Nephron progenitor cell (in vitro differentiated cells): Measurements from ENCODE around the gene HDAC4.

ENCODE experiments used
- DNase-seq: peaks from one replicate; pipeline ENCODE4 v3.0.0; 2021
- H3K27ac Mint-ChIP-seq: 2 replicates; pipeline ENCODE4 v1.8.0; 2021; ENCODE audit warnings: mild to moderate bottlenecking, moderate library complexity, mixed read lengths
- H3K27me3 Mint-ChIP-seq: 2 replicates; pipeline ENCODE4 v1.8.0; 2021; ENCODE audit warnings: mild to moderate bottlenecking, low read depth, mixed read lengths; ENCODE audit not compliant: poor library complexity
- H3K36me3 Mint-ChIP-seq: 2 replicates; pipeline ENCODE4 v1.8.0; 2021; ENCODE audit warnings: low read depth, mixed read lengths
- H3K4me1 Mint-ChIP-seq: 2 replicates; pipeline ENCODE4 v1.8.0; 2021; ENCODE audit warnings: mixed read lengths
- H3K4me3 Mint-ChIP-seq: 2 replicates; pipeline ENCODE4 v1.8.0; 2021; ENCODE audit warnings: mild to moderate bottlenecking, moderate library complexity, mixed read lengths
- H3K9me3 Mint-ChIP-seq: 2 replicates; pipeline ENCODE4 v1.8.0; 2021; ENCODE audit warnings: mild to moderate bottlenecking, moderate library complexity, mixed read lengths
- TF ChIP-seq, protein P1 (sequence below): fragments of 200-600 bp; sonication (generic); IDR thresholded peaks from 2 replicates; pipeline ENCODE4 v1.5.0; 2021; ENCODE audit warnings: antibody characterized with exemption

The HDAC4 gene

DNA sequence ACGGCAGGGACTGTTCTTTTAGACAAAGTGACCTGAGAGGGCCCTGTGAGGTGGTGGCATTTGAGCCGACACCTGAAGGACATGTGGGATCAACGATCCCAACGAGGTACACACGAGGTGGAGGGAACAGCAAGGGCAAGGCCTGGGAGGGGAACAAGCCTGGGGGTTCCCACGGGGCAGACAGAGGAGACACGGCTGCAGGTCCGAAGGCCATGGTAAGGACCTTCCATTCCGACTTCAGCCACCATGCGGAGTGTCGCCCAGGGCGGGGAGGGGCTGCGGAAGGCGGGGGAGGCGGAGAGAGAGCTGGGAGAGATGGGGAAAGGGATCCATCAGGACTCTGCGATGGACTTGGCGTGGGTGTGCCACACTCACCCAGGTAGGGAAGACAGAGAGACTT is 151.8 kb downstream of the HDAC4 start:
- no peak for DNase-seq
- peaks cover 15% of the 10 kb centered on the region for H3K36me3 Mint-ChIP-seq
- TF ChIP-seq, protein P1, sequence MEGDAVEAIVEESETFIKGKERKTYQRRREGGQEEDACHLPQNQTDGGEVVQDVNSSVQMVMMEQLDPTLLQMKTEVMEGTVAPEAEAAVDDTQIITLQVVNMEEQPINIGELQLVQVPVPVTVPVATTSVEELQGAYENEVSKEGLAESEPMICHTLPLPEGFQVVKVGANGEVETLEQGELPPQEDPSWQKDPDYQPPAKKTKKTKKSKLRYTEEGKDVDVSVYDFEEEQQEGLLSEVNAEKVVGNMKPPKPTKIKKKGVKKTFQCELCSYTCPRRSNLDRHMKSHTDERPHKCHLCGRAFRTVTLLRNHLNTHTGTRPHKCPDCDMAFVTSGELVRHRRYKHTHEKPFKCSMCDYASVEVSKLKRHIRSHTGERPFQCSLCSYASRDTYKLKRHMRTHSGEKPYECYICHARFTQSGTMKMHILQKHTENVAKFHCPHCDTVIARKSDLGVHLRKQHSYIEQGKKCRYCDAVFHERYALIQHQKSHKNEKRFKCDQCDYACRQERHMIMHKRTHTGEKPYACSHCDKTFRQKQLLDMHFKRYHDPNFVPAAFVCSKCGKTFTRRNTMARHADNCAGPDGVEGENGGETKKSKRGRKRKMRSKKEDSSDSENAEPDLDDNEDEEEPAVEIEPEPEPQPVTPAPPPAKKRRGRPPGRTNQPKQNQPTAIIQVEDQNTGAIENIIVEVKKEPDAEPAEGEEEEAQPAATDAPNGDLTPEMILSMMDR: no peak
- peaks cover 77% of the 10 kb centered on the region for H3K4me1 Mint-ChIP-seq
- no peak overlapping the region for H3K4me3 Mint-ChIP-seq
- H3K27me3 Mint-ChIP-seq: no peaks in the 10 kb centered on the region
- no peaks in the 10 kb centered on the region for H3K9me3 Mint-ChIP-seq
- H3K27ac Mint-ChIP-seq: no peak overlapping the region

DNA sequence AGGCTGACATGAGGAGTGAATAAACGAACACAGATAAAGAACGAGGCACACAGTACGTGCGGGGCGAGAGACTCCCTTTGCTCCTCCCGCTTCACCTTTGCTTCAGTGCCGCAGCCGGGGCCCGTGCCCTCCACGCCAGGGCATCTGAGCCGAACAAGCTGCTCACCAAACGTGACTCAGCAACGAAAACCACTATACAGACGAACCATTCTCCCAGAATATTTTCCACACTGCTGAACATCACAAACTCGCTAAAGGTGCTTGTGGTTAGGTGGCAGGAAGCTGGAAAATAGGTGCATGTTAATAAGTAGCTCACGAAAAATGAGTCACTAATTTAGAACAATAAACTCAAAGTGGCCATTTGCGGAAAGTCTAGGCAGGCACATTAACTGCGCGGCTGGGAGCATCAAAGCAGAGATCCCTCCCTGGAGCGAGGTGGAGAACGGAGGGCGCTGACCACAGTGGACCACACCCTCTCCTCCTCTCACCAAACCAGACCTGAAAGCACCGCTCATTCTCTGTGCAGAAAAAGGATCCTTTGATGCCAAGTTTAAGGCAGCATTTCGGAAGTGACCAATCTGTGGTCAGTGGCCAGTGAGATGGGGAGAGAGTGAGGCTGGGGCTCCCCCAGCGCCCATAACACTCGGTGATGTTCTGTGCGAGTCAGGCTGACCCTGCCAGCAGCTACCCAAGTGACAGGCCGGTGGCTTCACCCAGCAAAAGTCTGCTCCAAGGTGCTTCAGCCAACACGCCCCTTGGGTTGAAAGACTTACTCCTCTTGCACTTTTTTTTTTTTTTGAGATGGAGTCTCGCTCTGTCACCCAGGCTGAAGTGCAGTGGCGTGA is 153.2 kb downstream of the HDAC4 start:
- DNase-seq: no peak
- Mint-ChIP-seq H3K9me3 (peaks cover 13% of the 10 kb centered on the region), H3K4me1 (peaks cover 71% of the 10 kb centered on the region), H3K4me3 (no peak overlapping the region), H3K27ac (peak overlapping the region; percentile 42), H3K36me3 (peaks cover 21% of the 10 kb centered on the region), H3K27me3 (no peaks in the 10 kb centered on the region)
- TF ChIP-seq, protein P1: no peak

DNA sequence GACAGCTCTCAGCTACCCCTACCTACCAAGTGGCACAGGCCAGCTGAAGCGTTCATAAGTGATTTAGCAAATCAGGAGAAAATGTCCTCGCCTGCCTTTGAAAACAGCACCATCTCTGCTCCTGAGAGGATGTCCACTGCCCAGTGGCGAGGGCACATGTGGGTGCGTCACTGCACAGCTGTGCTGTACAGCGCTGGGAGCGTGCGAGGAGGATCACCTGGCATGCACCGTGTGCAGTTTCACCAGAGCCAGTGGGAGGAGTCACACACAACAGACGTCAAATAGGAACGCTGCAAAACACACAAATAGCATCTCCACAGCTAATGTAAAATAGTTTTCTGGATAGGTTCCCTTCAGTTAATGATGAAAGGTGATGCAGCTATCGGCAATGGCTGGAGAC is 154.1 kb downstream of the HDAC4 start:
- no peak for DNase-seq
- Mint-ChIP-seq H3K4me1 (peaks cover 68% of the 10 kb centered on the region), H3K27me3 (no peaks in the 10 kb centered on the region)

DNA sequence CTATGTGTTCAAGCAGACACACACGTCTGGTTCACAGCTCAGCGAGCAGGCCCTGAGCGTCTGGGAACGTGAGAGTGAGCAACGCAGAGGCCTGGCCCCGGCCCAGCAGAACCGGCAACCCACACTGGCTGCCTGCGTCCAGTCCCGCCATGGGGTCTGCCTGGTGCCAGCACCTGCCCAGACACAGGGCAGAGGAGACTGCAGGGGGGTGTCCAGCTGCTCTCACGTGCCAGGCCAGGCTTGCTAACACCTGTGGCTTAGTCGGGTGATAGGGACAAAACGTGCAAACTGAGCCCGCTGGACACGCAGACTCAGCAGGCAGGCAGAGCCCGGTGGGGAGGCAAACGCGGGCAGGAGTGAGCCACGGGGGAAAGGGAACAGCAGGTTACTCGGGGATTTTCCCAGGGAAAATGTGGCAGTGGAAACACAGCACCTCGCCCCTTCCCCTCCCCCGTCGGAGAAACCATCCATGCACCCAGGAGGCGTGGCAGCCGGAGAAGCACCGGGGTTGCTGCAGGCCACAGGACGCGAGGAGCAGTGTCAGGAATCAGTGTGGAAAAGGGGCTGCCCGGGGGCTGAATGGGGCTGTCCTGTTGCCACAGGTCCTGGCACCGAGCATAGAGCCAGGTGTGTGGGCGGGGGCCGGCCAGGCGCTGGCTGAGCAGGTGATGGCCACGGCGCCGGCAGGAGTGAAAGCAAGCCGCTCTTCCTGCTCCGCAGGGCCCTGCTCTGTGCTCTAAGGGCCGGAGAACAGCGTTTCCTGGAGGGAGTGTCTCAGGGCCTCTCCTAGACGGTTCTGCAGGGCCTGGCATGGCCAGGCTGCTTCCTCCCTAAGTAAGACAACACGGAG is 154.7 kb downstream of the HDAC4 start:
- Mint-ChIP-seq H3K4me1 (peaks cover 69% of the 10 kb centered on the region), H3K27me3 (no peaks in the 10 kb centered on the region), H3K4me3 (no peak overlapping the region), H3K27ac (peak overlapping the region; percentile 79), H3K36me3 (peaks cover 18% of the 10 kb centered on the region), H3K9me3 (peaks cover 13% of the 10 kb centered on the region)
- TF ChIP-seq, protein P1: no peak
- DNase-seq: peak; percentile 41

More for the DNA sequence above, 154.1 kb downstream of the HDAC4 start:
- TF ChIP-seq, protein P1: no peak
- Mint-ChIP-seq H3K27ac (peak overlapping the region; percentile 42), H3K36me3 (peaks cover 22% of the 10 kb centered on the region), H3K4me3 (no peak overlapping the region), H3K9me3 (peaks cover 13% of the 10 kb centered on the region)

DNA sequence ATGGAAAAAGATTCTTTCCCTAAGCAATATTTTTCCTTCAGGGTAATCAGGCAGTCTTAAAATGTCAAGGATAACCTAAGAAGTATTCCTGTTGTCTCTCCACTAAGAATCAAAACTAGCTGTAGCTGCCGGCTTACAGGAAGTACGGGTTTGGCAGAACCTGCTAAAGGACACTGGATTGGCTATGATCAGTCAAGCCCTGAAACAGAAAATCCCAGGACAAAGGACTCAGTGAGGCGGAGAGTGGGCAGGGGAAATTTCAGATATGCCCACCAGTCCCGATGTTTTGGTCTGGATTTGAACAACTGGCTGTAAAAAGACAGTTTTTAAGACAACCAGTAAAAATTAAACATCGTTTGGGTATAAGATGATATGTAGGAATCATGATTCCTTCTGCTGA is 155.7 kb downstream of the HDAC4 start:
- Mint-ChIP-seq H3K27me3 (no peaks in the 10 kb centered on the region), H3K9me3 (peaks cover 13% of the 10 kb centered on the region), H3K4me1 (peaks cover 78% of the 10 kb centered on the region), H3K4me3 (no peak overlapping the region), H3K36me3 (peaks cover 18% of the 10 kb centered on the region), H3K27ac (peak overlapping the region; percentile 86)
- no peak for DNase-seq
- TF ChIP-seq, protein P1: no peak
